Measurements from ENCODE around the gene CDHR3. TPM values are rescaled to one million over a fixed set of nuclear protein-coding genes. Genes with fewer than 3 reads are reported as not detected.

The CDHR3 gene
- total RNA-seq, 1 donor from 2014 or later, result 1.4 TPM

- Histone ChIP-seq H3K27ac (no peak overlapping the region), H3K9me3 (no peaks in the 10 kb centered on the region), H3K4me3 (no peak overlapping the region), H3K27me3 (no peaks in the 10 kb centered on the region), H3K36me3 (no peaks in the 10 kb centered on the region), H3K4me1 (no peaks in the 10 kb centered on the region)
- no peak for TF ChIP-seq CTCF (IDR thresholded peaks at IDR 0.05)
- ATAC-seq, result no peak
- intact Hi-C loops (cut with DNase I), result no loop called here
- DNase-seq, result no peak
Observed at GRCh38 chr7:106018566-106019469, 55.8 kb downstream of the CDHR3 start.

- Histone ChIP-seq H3K36me3 (no peaks in the 10 kb centered on the region), H3K4me1 (no peaks in the 10 kb centered on the region), H3K9me3 (no peaks in the 10 kb centered on the region), H3K4me3 (no peak overlapping the region), H3K27ac (no peak overlapping the region), H3K27me3 (no peaks in the 10 kb centered on the region)
- DNase-seq (no peak), ATAC-seq (no peak)
- TF ChIP-seq CTCF (IDR thresholded peaks at IDR 0.05), result no peak
- intact Hi-C loops (cut with DNase I), result no loop called here
Observed at GRCh38 chr7:106019470-106019820, 56.4 kb downstream of the CDHR3 start.

- no peak for DNase-seq
Observed at GRCh38 chr7:106021151-106022067, 58.3 kb downstream of the CDHR3 start.

GRCh38 chr7:106022193-106022821 lies 59.2 kb downstream of the CDHR3 start:
- H3K36me3 ChIP-seq, result no peaks in the 10 kb centered on the region
- H3K4me3 ChIP-seq, result no peak overlapping the region
- no peaks in the 10 kb centered on the region for H3K27me3 ChIP-seq
- H3K4me1 ChIP-seq, result no peaks in the 10 kb centered on the region
- no peak for TF ChIP-seq CTCF (IDR thresholded peaks at IDR 0.05)
- no peak for DNase-seq
- H3K9me3 ChIP-seq, result no peaks in the 10 kb centered on the region
- H3K27ac ChIP-seq, result no peak overlapping the region
- peak; percentile 30 for ATAC-seq
- intact Hi-C loops (cut with DNase I), result no loop called here

More at GRCh38 chr7:106021151-106022067, 58.3 kb downstream of the CDHR3 start:
- Histone ChIP-seq H3K9me3 (no peaks in the 10 kb centered on the region), H3K27me3 (no peaks in the 10 kb centered on the region), H3K36me3 (no peaks in the 10 kb centered on the region), H3K27ac (no peak overlapping the region), H3K4me3 (no peak overlapping the region), H3K4me1 (no peaks in the 10 kb centered on the region)
- no peak for TF ChIP-seq CTCF (IDR thresholded peaks at IDR 0.05)
- intact Hi-C loops (cut with DNase I), result no loop called here
- ATAC-seq, result no peak
